GM18907 (cell line): Measurements from ENCODE around the gene MOCS2.

Experiments used
- ATAC-seq: cut with Tn5 transposase; IDR thresholded peaks from one replicate; pipeline ENCODE4 v1.9.1; 2021; ENCODE audit warnings: mild to moderate bottlenecking, moderate library complexity; ENCODE audit not compliant: unreplicated experiment

Gene MOCS2

GRCh38 chr5:53055365-53055764 lies 54.2 kb downstream of the MOCS2 start:
- ATAC-seq, result no peak

DNA sequence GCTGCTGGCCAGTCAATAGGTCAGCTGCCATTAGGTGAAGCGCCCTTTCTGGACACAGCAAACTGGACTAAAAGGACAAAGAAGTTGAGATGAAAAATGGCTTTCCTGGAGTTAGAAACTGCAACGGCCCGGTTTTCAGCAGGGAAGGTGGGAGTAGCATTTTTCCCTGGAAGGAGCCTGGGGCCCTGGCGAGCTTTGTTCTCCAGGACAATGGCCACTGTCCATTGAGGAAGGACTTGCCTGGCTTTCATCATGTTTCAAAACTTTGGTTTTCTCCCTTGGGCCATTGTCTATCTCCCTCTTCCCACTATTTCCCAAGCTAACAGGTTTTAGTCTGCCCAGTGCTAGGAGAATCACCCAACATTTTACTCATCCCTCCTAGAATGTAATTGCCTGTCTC lies 56.2 kb downstream of the MOCS2 start:
- ATAC-seq, result no peak

- ATAC-seq, result no peak
These were observed 57.1 kb downstream of the MOCS2 start for GRCh38 chr5:53052499-53052898.

DNA sequence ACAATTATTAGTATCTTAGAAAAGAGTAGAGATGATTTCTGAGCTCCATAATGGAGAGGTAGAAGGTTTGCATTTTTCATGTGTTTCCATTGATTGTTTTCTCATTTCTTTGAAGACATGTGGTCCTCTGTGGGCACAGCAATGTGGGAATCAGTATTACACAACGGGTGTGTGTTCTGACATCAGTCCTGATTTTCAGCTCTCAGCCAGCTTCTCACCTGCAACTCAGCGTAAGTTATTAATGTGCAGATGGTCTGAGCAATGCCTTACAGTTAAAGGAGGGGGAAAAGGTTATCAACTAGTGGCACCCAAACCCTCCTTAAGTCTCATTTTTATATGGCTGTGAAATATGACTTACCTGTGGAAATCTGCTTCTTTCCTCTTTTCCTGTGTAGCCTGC lies 61.3 kb downstream of the MOCS2 start:
- ATAC-seq, result no peak
